Measurements from ENCODE around the gene CIRBP.
"Not testable (repeated sequence)": the region's sequence is repeated elsewhere in the genome, so short reads cannot be mapped to it uniquely, and the experiment has no call there.

CIRBP gene

GRCh38 chr19:1244693-1245451 lies 24.3 kb upstream of the CIRBP start:
- H3K4me3 ChIP-seq (ENCODE audit: low read depth in 1 of 5, low read length in 5 of 5), result peak overlapping the region in 4 of 5 donors; percentile 27 to 55 (median 40)
- H3K27me3 ChIP-seq (ENCODE audit: control insufficient read depth in 5 of 5, insufficient read depth in 4 of 5, low read length in 5 of 5), result no peaks in the 10 kb centered on the region
- peak overlapping the region; percentile 33 to 72 (median 42) for H3K9ac ChIP-seq (ENCODE audit: low read length in 5 of 5)
- no peaks in the 10 kb centered on the region for H3K9me3 ChIP-seq (ENCODE audit: control insufficient read depth in 5 of 5, low read length in 5 of 5)
- peaks cover 0 to 69% (median 63%) of the 10 kb centered on the region in 5 donors for H3K4me1 ChIP-seq (ENCODE audit: control insufficient read depth in 5 of 5, insufficient read depth in 5 of 5, low read length in 5 of 5)
- H3K36me3 ChIP-seq (ENCODE audit: control insufficient read depth in 5 of 5, insufficient read depth in 5 of 5, low read length in 5 of 5), result no peaks in the 10 kb centered on the region
- peak overlapping the region; percentile 94 for H3K27ac ChIP-seq (ENCODE audit: low read depth, low read length)

GRCh38 chr19:1245494-1246264 lies 23.5 kb upstream of the CIRBP start:
- H3K27me3 ChIP-seq (ENCODE audit: control insufficient read depth in 5 of 5, insufficient read depth in 4 of 5, low read length in 5 of 5), result no peaks in the 10 kb centered on the region
- H3K36me3 ChIP-seq (ENCODE audit: control insufficient read depth in 5 of 5, insufficient read depth in 5 of 5, low read length in 5 of 5), result no peaks in the 10 kb centered on the region
- peak overlapping the region; percentile 94 for H3K27ac ChIP-seq (ENCODE audit: low read depth, low read length)
- peaks cover 0 to 63% (median 61%) of the 10 kb centered on the region in 5 donors for H3K4me1 ChIP-seq (ENCODE audit: control insufficient read depth in 5 of 5, insufficient read depth in 5 of 5, low read length in 5 of 5)
- H3K9ac ChIP-seq (ENCODE audit: low read length in 5 of 5), result peak overlapping the region in 3 of 5 donors; percentile 30 to 72 (median 55)
- no peak overlapping the region for H3K4me3 ChIP-seq (ENCODE audit: low read depth in 1 of 5, low read length in 5 of 5)
- no peaks in the 10 kb centered on the region for H3K9me3 ChIP-seq (ENCODE audit: control insufficient read depth in 5 of 5, low read length in 5 of 5)

- H3K27ac ChIP-seq (ENCODE audit: low read depth, low read length), result peak overlapping the region; percentile 41
- not testable (repeated sequence) for H3K27me3 ChIP-seq (ENCODE audit: control insufficient read depth in 5 of 5, insufficient read depth in 4 of 5, low read length in 5 of 5); H3K9me3 ChIP-seq (ENCODE audit: control insufficient read depth in 5 of 5, low read length in 5 of 5); H3K4me3 ChIP-seq (ENCODE audit: low read depth in 1 of 5, low read length in 5 of 5); H3K36me3 ChIP-seq (ENCODE audit: control insufficient read depth in 5 of 5, insufficient read depth in 5 of 5, low read length in 5 of 5)
- peak overlapping the region in 1 of 5 donors; percentile 30 for H3K9ac ChIP-seq (ENCODE audit: low read length in 5 of 5)
- H3K4me1 ChIP-seq (ENCODE audit: control insufficient read depth in 5 of 5, insufficient read depth in 5 of 5, low read length in 5 of 5), result peaks cover 2 to 60% (median 56%) of the 10 kb centered on the region in 5 donors
These were observed 22.7 kb upstream of the CIRBP start for GRCh38 chr19:1246265-1247087.

- Histone ChIP-seq H3K9me3 (ENCODE audit: control insufficient read depth in 5 of 5, low read length in 5 of 5) (no peaks in the 10 kb centered on the region), H3K9ac (ENCODE audit: low read length in 5 of 5) (peak overlapping the region in 3 of 5 donors; percentile 59 to 84 (median 69)), H3K27me3 (ENCODE audit: control insufficient read depth in 5 of 5, insufficient read depth in 4 of 5, low read length in 5 of 5) (no peaks in the 10 kb centered on the region), H3K36me3 (ENCODE audit: control insufficient read depth in 5 of 5, insufficient read depth in 5 of 5, low read length in 5 of 5) (peaks cover 0 to 8% (median 6%) of the 10 kb centered on the region in 5 donors), H3K27ac (ENCODE audit: low read depth, low read length) (peak overlapping the region; percentile 93), H3K4me3 (ENCODE audit: low read depth in 1 of 5, low read length in 5 of 5) (peak overlapping the region in 4 of 5 donors; percentile 42 to 80 (median 62)), H3K4me1 (ENCODE audit: control insufficient read depth in 5 of 5, insufficient read depth in 5 of 5, low read length in 5 of 5) (peaks cover 2 to 57% (median 53%) of the 10 kb centered on the region in 5 donors)
These were observed 21.4 kb upstream of the CIRBP start for GRCh38 chr19:1247748-1248138.

GRCh38 chr19:1248139-1248785 lies 20.9 kb upstream of the CIRBP start, which contains the start of gene MIDN:
MIDN (plus strand) TSS chr19:1248583; CDS start chr19:1250297, 1,714 bp downstream.
- peak within 1 kb of the TSS in 4 of 5 donors; percentile 71 to 84 (median 80) for H3K9ac ChIP-seq (ENCODE audit: low read length in 5 of 5)
- H3K27me3 ChIP-seq (ENCODE audit: control insufficient read depth in 5 of 5, insufficient read depth in 4 of 5, low read length in 5 of 5), result no peaks in the 10 kb centered on the region
- peaks cover 2 to 55% (median 49%) of the 10 kb centered on the region in 5 donors for H3K4me1 ChIP-seq (ENCODE audit: control insufficient read depth in 5 of 5, insufficient read depth in 5 of 5, low read length in 5 of 5)
- H3K9me3 ChIP-seq (ENCODE audit: control insufficient read depth in 5 of 5, low read length in 5 of 5), result no peaks in the 10 kb centered on the region
- H3K4me3 ChIP-seq (ENCODE audit: low read depth in 1 of 5, low read length in 5 of 5), result peak within 1 kb of the TSS in 4 of 5 donors; percentile 63 to 80 (median 70)
- H3K36me3 ChIP-seq (ENCODE audit: control insufficient read depth in 5 of 5, insufficient read depth in 5 of 5, low read length in 5 of 5), result peaks cover 0 to 8% (median 6%) of the 10 kb centered on the region in 5 donors
- peak within 1 kb of the TSS; percentile 93 for H3K27ac ChIP-seq (ENCODE audit: low read depth, low read length)

GRCh38 chr19:1248786-1249297 lies 20.3 kb upstream of the CIRBP start:
- Histone ChIP-seq H3K27me3 (ENCODE audit: control insufficient read depth in 5 of 5, insufficient read depth in 4 of 5, low read length in 5 of 5) (no peaks in the 10 kb centered on the region), H3K9me3 (ENCODE audit: control insufficient read depth in 5 of 5, low read length in 5 of 5) (no peaks in the 10 kb centered on the region), H3K4me1 (ENCODE audit: control insufficient read depth in 5 of 5, insufficient read depth in 5 of 5, low read length in 5 of 5) (peaks cover 2 to 55% (median 49%) of the 10 kb centered on the region in 5 donors), H3K36me3 (ENCODE audit: control insufficient read depth in 5 of 5, insufficient read depth in 5 of 5, low read length in 5 of 5) (peaks cover 0 to 11% (median 6%) of the 10 kb centered on the region in 5 donors), H3K27ac (ENCODE audit: low read depth, low read length) (peak overlapping the region; percentile 93), H3K9ac (ENCODE audit: low read length in 5 of 5) (peak overlapping the region in 4 of 5 donors; percentile 71 to 83 (median 76)), H3K4me3 (ENCODE audit: low read depth in 1 of 5, low read length in 5 of 5) (peak overlapping the region in 4 of 5 donors; percentile 63 to 80 (median 70))

- H3K27ac ChIP-seq (ENCODE audit: low read depth, low read length), result peak overlapping the region; percentile 93
- peaks cover 2 to 55% (median 49%) of the 10 kb centered on the region in 5 donors for H3K4me1 ChIP-seq (ENCODE audit: control insufficient read depth in 5 of 5, insufficient read depth in 5 of 5, low read length in 5 of 5)
- H3K9ac ChIP-seq (ENCODE audit: low read length in 5 of 5), result peak overlapping the region in 4 of 5 donors; percentile 37 to 84 (median 79)
- H3K36me3 ChIP-seq (ENCODE audit: control insufficient read depth in 5 of 5, insufficient read depth in 5 of 5, low read length in 5 of 5), result peaks cover 0 to 17% (median 11%) of the 10 kb centered on the region in 5 donors
- no peaks in the 10 kb centered on the region for H3K9me3 ChIP-seq (ENCODE audit: control insufficient read depth in 5 of 5, low read length in 5 of 5)
- no peaks in the 10 kb centered on the region for H3K27me3 ChIP-seq (ENCODE audit: control insufficient read depth in 5 of 5, insufficient read depth in 4 of 5, low read length in 5 of 5)
- peak overlapping the region in 4 of 5 donors; percentile 75 to 86 (median 78) for H3K4me3 ChIP-seq (ENCODE audit: low read depth in 1 of 5, low read length in 5 of 5)
These were observed 19.7 kb upstream of the CIRBP start for GRCh38 chr19:1249298-1249989.

GRCh38 chr19:1249990-1250436 lies 19.1 kb upstream of the CIRBP start:
- peaks cover 0 to 22% (median 17%) of the 10 kb centered on the region in 5 donors for H3K36me3 ChIP-seq (ENCODE audit: control insufficient read depth in 5 of 5, insufficient read depth in 5 of 5, low read length in 5 of 5)
- H3K9ac ChIP-seq (ENCODE audit: low read length in 5 of 5), result peak overlapping the region in 4 of 5 donors; percentile 37 to 84 (median 78)
- peaks cover 2 to 55% (median 49%) of the 10 kb centered on the region in 5 donors for H3K4me1 ChIP-seq (ENCODE audit: control insufficient read depth in 5 of 5, insufficient read depth in 5 of 5, low read length in 5 of 5)
- peak overlapping the region; percentile 72 for H3K27ac ChIP-seq (ENCODE audit: low read depth, low read length)
- peak overlapping the region in 4 of 5 donors; percentile 75 to 86 (median 78) for H3K4me3 ChIP-seq (ENCODE audit: low read depth in 1 of 5, low read length in 5 of 5)
- no peaks in the 10 kb centered on the region for H3K9me3 ChIP-seq (ENCODE audit: control insufficient read depth in 5 of 5, low read length in 5 of 5)
- no peaks in the 10 kb centered on the region for H3K27me3 ChIP-seq (ENCODE audit: control insufficient read depth in 5 of 5, insufficient read depth in 4 of 5, low read length in 5 of 5)
